Jurkat, Clone E6-1 (cell line): ENCODE data around the gene TTYH2.
"Not testable (repeated sequence)": the region's sequence is repeated elsewhere in the genome, so short reads cannot be mapped to it uniquely, and the experiment has no call there.

Source experiments
- DNase-seq: peaks from one replicate; pipeline ENCODE4 v3.0.0-alpha.2; 2011; ENCODE audit warnings: low read depth, low spot score
- H3K4me3 ChIP-seq: 2 replicates; pipeline ENCODE4 v1.5.1; 2011; ENCODE audit warnings: mild to moderate bottlenecking, low read length, control low read depth, moderate library complexity

TTYH2 gene

GRCh38 chr17:74249590-74250270, 36.4 kb downstream of the TTYH2 start:
- peak; percentile 27 for DNase-seq
- no peak overlapping the region for H3K4me3 ChIP-seq

GRCh38 chr17:74250324-74250995, 37.1 kb downstream of the TTYH2 start:
- DNase-seq = no peak
- no peak overlapping the region for H3K4me3 ChIP-seq

- no peak overlapping the region for H3K4me3 ChIP-seq
- DNase-seq = no peak
Observed at GRCh38 chr17:74251051-74251450, 37.7 kb downstream of the TTYH2 start.

- no peak overlapping the region for H3K4me3 ChIP-seq
- DNase-seq = no peak
Observed at GRCh38 chr17:74251569-74251968, 38.2 kb downstream of the TTYH2 start.

GRCh38 chr17:74252211-74252610, 38.8 kb downstream of the TTYH2 start:
- H3K4me3 ChIP-seq = no peak overlapping the region
- no peak for DNase-seq

GRCh38 chr17:74253036-74253435, 39.7 kb downstream of the TTYH2 start:
- H3K4me3 ChIP-seq = no peak overlapping the region
- DNase-seq = no peak

GRCh38 chr17:74257311-74257710, 43.9 kb downstream of the TTYH2 start:
- no peak for DNase-seq
- H3K4me3 ChIP-seq = no peak overlapping the region

- no peak overlapping the region for H3K4me3 ChIP-seq
- DNase-seq = no peak
Observed at GRCh38 chr17:74259667-74260524, 46.5 kb downstream of the TTYH2 start.

GRCh38 chr17:74260525-74260850, 47.1 kb downstream of the TTYH2 start:
- H3K4me3 ChIP-seq = no peak overlapping the region
- no peak for DNase-seq

GRCh38 chr17:74262601-74263000, 49.2 kb downstream of the TTYH2 start:
- DNase-seq = no peak
- no peak overlapping the region for H3K4me3 ChIP-seq

- not testable (repeated sequence) for DNase-seq, H3K4me3 ChIP-seq
Observed at GRCh38 chr17:74267054-74267453, 53.7 kb downstream of the TTYH2 start.

- no peak for DNase-seq
- no peak overlapping the region for H3K4me3 ChIP-seq
Observed at GRCh38 chr17:74267579-74267978, 54.2 kb downstream of the TTYH2 start.

- no peak for DNase-seq
- H3K4me3 ChIP-seq = no peak overlapping the region
Observed at GRCh38 chr17:74267987-74268499, 54.7 kb downstream of the TTYH2 start.

GRCh38 chr17:74268558-74268957, 55.2 kb downstream of the TTYH2 start:
- no peak for DNase-seq
- H3K4me3 ChIP-seq = no peak overlapping the region

- H3K4me3 ChIP-seq = no peak overlapping the region
- no peak for DNase-seq
Observed at GRCh38 chr17:74270333-74270732, 57.0 kb downstream of the TTYH2 start.

GRCh38 chr17:74271281-74271680, 57.9 kb downstream of the TTYH2 start:
- DNase-seq = no peak
- H3K4me3 ChIP-seq = no peak overlapping the region

GRCh38 chr17:74271901-74272561, 58.7 kb downstream of the TTYH2 start:
- DNase-seq = no peak
- H3K4me3 ChIP-seq = no peak overlapping the region

- DNase-seq = no peak
- no peak overlapping the region for H3K4me3 ChIP-seq
Observed at GRCh38 chr17:74272731-74273201, 59.4 kb downstream of the TTYH2 start.

GRCh38 chr17:74274060-74274708, 60.8 kb downstream of the TTYH2 start, which contains the start of gene DNAI2:
DNAI2 (plus strand) TSS chr17:74274234; CDS start chr17:74281818, 7,584 bp downstream.
- H3K4me3 ChIP-seq = no peak within 1 kb of the TSS
- DNase-seq = no peak
